HG03066 (cell line): ENCODE results near the gene GPATCH11.

ENCODE experiments used
- ATAC-seq: cut with Tn5 transposase; IDR thresholded peaks from one replicate; pipeline ENCODE4 v1.9.1; 2021; ENCODE audit warnings: low read depth; ENCODE audit not compliant: unreplicated experiment

The GPATCH11 gene

DNA sequence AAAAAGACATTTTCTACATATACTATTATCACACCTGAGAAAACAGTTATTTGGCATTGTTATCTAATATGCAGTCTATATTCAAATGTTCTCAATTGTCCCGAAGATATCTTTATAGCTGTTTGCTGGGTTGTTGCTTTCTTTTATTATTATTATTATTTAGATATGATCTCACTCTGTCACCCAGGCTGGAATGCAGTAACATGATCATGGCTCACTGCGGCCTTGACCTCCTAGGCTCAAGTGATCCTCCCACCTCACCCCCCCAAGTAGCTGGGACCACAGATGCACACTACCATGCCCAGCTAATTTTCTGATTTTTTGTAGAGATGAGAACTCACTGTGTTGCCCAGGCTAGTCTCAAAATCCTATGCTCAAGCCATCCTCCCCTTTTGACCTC is 19.9 kb downstream of the GPATCH11 start:
- ATAC-seq, result no peak

DNA sequence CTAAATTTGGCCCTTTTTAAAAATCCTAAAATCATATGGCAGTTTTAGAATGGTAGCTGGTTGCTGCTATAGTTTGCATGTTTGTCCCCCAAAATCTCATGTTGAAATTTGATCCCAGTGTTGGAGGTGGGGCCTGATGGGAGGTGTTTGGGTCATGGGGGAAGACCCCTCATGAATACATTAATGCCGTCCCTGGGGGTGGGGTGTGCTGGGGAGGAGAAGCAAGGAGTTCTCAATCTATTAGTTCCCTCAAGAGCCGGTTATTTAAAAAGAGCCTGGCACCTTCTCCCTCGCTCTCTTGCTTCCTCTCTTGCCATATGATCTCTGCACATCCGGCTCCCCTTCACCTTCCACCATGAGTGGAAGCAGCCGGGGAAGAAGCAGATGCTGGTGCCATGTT is 20.8 kb downstream of the GPATCH11 start:
- no peak for ATAC-seq

DNA sequence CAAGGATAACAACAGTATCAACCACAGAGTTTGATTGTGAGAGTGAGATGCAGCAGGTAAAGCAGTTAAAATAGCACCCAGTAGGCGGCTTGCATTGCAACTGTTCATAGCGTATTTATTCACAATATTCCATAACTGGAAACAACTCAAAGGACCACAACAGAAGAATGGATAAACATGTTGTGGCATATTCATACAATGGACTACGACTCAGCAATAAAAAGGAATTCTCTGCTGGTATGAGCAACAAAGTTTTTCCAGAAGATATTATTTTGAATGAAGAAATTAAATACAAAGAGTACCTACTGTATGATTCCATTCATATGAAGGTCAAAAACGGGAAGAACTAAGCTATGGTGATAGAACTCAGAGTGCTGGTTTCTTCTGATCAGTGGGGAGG is 25.2 kb downstream of the GPATCH11 start:
- no peak for ATAC-seq

DNA sequence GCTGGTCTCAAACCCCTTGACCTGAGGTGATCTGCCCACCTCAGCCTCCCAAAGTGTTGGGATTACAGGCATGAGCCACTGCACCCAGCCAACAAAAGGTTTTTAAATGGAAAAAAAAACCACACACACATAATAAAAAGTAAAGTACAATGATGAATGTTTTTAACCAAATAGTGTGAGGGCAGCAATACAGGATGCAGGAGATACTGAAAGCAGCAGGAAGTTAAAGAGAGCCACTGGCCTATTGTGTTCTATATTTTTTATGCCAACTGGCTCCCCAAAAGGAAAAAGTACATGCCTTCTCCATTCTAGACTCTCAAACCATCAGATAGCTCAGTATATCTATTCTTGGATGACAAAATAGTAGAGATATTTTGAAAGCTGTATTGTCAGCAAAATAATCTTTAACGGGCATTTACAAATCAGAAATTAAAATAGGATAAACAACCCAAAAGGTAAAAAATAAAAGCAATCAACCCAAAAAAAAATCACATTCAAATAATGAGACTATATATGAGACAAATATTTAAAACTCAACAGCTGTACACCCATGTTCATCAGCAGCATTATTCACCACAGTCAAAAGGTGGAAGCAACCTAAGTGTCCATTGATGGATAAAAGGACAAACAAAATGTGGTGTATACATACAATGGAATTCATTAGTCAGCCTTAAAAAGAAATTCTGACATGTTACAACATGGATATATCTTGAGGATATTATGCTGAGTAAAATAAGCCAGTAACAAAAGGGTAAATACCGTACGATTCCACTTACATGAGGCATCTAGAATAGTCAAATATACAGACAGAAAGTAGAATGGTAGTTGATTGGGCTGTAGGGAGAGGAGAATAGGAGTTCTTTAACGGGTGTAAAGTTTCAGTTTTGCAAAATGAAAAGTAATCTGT is 26.2 kb downstream of the GPATCH11 start:
- ATAC-seq, result no peak

DNA sequence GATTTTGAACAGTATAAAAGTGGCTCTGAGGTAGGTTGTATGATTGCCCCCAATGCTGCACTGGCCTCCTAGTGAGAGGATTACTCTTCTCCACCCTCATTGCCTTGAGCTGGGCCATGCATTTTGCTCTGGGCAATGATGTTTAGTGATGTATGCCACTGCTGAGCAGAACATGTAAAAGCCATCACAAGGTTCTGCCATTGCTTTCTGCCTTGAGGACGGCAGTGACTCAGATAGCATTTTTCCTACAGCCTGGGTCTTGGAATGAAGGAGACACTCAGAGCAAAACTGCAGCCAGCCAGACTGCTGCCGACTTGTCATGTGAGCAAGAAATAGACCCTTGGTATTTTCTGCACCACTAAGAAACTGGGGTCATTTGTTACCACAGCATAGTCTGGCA is 27.6 kb downstream of the GPATCH11 start:
- ATAC-seq, result no peak

DNA sequence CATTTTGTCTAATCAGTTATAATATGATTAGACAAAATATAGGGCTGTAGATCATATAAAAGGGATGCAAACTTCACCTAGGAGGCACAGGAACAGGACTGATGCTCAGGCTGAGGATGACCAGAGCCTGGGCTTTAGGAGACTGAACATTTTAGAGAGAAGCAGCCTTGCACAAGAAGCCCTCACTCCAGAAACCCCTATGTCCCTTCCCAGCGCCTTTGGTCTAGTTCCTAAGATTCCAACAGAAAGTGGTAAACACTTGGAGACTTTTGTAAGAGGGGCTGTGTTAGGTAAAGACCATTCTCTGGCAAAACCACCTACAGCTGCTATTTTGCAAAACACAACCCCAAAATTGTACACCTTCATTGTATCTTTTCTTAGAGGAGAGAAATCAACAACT is 33.2 kb downstream of the GPATCH11 start:
- no peak for ATAC-seq

DNA sequence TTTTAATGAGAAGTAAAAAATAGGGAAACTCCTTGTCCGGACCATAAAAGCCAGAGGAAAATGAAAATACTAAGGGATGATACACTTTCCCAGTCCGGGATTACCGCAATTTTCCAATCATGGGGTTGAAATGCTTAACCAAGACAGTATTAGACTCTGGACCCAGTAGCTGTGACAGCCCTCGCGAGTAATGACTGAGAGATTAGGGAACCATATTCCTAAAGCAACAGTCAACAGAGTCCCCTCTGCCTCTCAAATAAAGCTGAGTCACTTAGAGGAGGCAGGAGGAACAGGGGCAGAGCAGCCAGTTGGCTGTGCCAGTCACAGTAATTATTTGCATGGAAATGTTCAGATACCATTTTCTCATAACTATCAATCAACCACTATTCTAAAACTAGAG is 34.8 kb downstream of the GPATCH11 start:
- ATAC-seq, result no peak

DNA sequence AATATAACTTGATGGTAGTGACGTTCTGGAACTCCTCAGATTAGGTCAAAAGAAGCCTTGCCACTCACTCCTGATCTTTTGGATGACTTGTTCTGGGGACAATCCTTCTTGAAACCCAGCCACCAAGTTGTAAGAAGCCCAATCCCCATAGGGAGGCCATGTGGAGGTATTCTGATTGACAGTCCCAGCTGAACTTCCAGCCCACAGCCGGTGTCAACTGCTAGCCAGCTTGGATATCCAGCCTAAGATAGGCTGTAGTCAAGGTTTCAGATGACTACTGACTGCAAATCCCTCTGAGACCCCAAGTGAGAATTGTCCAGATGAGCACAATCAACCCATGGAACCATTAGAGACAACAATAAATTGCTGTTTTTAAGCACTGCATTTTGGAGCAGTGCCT is 41.1 kb downstream of the GPATCH11 start:
- no peak for ATAC-seq

DNA sequence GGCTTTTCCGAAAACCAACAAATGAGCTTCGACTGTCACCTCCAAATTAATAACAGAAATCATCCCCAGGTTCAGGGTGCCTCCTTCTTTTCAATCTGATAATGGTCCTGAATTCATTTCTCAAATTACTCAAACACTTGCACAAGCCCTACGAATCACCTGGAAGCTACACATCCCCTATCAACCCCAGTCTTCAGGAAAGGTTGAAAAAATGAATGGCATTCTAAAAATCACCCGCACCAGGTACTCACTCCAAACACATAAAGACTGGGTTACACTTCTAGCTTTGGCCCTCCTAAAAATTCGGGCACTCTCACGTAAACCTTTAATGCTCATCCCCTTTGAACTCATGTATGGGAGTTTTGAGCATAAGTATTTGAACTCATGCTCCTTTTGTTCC is 48.6 kb downstream of the GPATCH11 start:
- ATAC-seq, result no peak

DNA sequence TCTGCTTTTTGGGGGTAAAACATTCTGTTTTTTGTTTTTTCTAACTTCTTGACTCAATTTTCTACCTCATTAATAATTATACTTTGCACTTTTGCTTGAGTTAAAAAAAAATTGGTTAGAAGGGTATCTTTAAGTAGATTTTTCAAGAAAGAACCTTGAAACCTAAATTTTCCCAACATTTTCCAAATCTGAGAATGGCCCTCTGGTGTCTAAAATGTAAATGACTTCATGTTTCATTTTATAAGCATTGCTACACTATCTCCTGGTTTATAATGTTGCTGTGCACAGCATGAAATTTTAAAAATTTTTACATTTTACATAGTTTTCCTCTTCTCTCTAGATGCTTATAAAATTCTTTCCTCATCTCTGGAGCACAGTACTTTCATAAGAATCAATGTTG is 58.2 kb downstream of the GPATCH11 start:
- no peak for ATAC-seq

DNA sequence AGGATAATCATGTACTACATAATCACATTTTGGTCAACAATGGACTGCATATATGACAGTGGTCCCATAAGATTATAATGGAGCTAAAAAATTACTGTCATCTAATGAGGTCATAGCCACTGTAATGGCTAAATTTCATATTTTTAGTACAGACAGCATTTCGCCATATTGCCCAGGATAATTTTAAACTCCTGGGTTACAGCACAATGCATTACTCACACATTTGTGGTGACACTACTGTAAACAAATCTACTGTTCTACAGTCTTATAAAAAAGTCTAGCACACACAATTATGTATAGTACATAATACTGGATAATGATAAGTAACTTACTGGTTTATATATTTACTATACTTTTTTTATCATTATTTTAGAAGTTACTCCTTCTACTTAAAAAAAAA is 59.7 kb downstream of the GPATCH11 start:
- ATAC-seq, result no peak

DNA sequence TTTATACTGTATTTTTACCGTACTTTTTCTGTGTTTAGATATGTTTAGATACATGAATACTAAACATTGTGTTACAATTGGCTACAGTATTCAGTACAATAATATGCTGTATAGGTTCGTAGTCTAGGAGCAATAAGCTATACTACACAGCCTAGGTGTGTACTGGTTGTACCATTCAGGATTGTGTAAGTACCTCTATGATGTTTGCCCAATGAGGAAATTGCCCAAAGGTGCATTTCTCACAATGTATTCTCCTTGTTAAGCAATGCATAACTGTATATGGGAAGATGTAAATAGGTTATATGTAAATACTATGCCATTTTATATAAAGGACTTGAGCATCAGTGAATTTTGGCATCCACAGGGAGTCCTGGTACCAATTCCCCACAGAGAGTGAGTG is 61.7 kb downstream of the GPATCH11 start:
- ATAC-seq, result no peak

DNA sequence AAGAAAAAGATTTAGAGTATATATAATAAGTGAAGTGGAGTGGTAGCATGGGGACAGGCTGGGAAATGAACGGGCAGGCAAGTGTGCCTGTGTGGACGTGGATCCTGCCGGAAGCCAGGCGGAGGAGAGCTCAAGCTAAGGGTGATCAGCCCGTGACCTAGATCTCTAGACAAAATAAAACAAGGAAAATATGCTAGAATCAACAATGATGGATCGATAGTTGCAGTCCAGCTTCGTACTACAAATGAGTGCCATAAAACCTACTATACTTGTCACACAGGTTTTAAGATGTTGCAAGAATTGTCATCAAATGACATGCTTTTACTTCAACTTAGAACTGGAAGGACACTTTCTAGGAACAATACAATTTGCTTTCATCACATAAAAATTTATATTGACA is 64.0 kb downstream of the GPATCH11 start:
- ATAC-seq, result no peak
